ENCODE data around the gene PARP1. TPM values are rescaled to one million over a fixed set of nuclear protein-coding genes. Genes with fewer than 3 reads are reported as not detected.

PARP1 gene
- total RNA-seq, 1 experiment from 2014 or later = 127 TPM

GRCh38 chr1:226404063-226404903, 3.6 kb downstream of the PARP1 start:
- H3K27me3 ChIP-seq (ENCODE audit: control insufficient read depth, insufficient read depth, low read length) = no peaks in the 10 kb centered on the region
- ChIA-PET POLR2A (no interaction called here), CTCF (interaction anchor here (0.7 kb wide), 1 partner anchor 125 kb away, joined by 3 read pairs; no protein-coding TSS in a partner anchor)
- intact Hi-C loops (cut with micrococcal nuclease; ENCODE audit: unreplicated experiment) = no loop called here
- BruUV-seq (replicated peaks) = no TSS peak
- no peak overlapping the region for H3K4me3 ChIP-seq (ENCODE audit: low read depth in 2 of 2, low read length in 2 of 2)
- no peak overlapping the region for H3K27ac ChIP-seq (ENCODE audit: low read length)
- no peak for TF ChIP-seq REST (IDR thresholded peaks at IDR 0.05; ENCODE audit: insufficient read depth in 1 of 2, low read depth in 2 of 2, low read length in 1 of 2)
- TF ChIP-seq SIN3A (IDR thresholded peaks at IDR 0.05; ENCODE audit: borderline replicate concordance, insufficient read depth, low read depth, low read length) = no peak
- ATAC-seq = no peak
- no peak for DNase-seq (ENCODE audit: low read depth, low spot score)
- peaks cover 25% of the 10 kb centered on the region for H3K4me1 ChIP-seq (ENCODE audit: control insufficient read depth, insufficient read depth, low read length)
- H3K9me3 ChIP-seq (ENCODE audit: control insufficient read depth, insufficient read depth, low read depth, low read length) = no peaks in the 10 kb centered on the region
- H3K36me3 ChIP-seq (ENCODE audit: control insufficient read depth, insufficient read depth, low read length) = peaks cover 4% of the 10 kb centered on the region; the same call in 1 of the 2 replicates
- in situ Hi-C loops (cut with HindIII; ENCODE audit: low pct_unique_long_range_greater_than_20kb, low sequenced_read_pairs) = no loop called here

- in situ Hi-C loops (cut with HindIII; ENCODE audit: low pct_unique_long_range_greater_than_20kb, low sequenced_read_pairs) = no loop called here
- no peak overlapping the region for H3K4me3 ChIP-seq (ENCODE audit: low read depth in 2 of 2, low read length in 2 of 2)
- no peak for TF ChIP-seq SIN3A (IDR thresholded peaks at IDR 0.05; ENCODE audit: borderline replicate concordance, insufficient read depth, low read depth, low read length)
- TF ChIP-seq CTCF (IDR thresholded peaks at IDR 0.05) = no peak
- no peak for TF ChIP-seq POLR2AphosphoS5 (IDR thresholded peaks at IDR 0.05; ENCODE audit: low read depth, low read length)
- TF ChIP-seq REST (IDR thresholded peaks at IDR 0.05; ENCODE audit: insufficient read depth in 1 of 2, low read depth in 2 of 2, low read length in 1 of 2) = no peak
- TF ChIP-seq TCF7L2 (IDR thresholded peaks at IDR 0.05; ENCODE audit: low read depth, low read length) = no peak
- ATAC-seq (no peak), DNase-seq (ENCODE audit: low read depth, low spot score) (no peak)
- ChIA-PET POLR2A (interaction anchor here (0.6 kb wide), 1 partner anchor 255 kb away, joined by 5 read pairs; no protein-coding TSS in a partner anchor), CTCF (interaction anchor here (0.7 kb wide), 1 partner anchor 124 kb away, joined by 3 read pairs; no protein-coding TSS in a partner anchor)
- peaks cover 25% of the 10 kb centered on the region for H3K4me1 ChIP-seq (ENCODE audit: control insufficient read depth, insufficient read depth, low read length)
- H3K27me3 ChIP-seq (ENCODE audit: control insufficient read depth, insufficient read depth, low read length) = no peaks in the 10 kb centered on the region
- no TSS peak for BruUV-seq (replicated peaks)
- H3K36me3 ChIP-seq (ENCODE audit: control insufficient read depth, insufficient read depth, low read length) = peaks cover 4% of the 10 kb centered on the region; the same call in 1 of the 2 replicates
- intact Hi-C loops (cut with micrococcal nuclease; ENCODE audit: unreplicated experiment) = no loop called here
- no peak overlapping the region for H3K27ac ChIP-seq (ENCODE audit: low read length)
- H3K9me3 ChIP-seq (ENCODE audit: control insufficient read depth, insufficient read depth, low read depth, low read length) = no peaks in the 10 kb centered on the region
Observed at GRCh38 chr1:226403201-226404034, 4.5 kb downstream of the PARP1 start.
